H1 (cell line): ENCODE results near the gene ARHGAP42. TPM values are rescaled to one million over a fixed set of nuclear protein-coding genes. Genes with fewer than 3 reads are reported as not detected.

Experiments used
- CTCF ChIA-PET: fragments of 300-600 bp; sonication (Branson Sonifier 250); formaldehyde crosslinking; loops from one replicate; lab custom pipeline; 2021; ENCODE audit not compliant: partially characterized antibody; lab: Charles Lee
- POLR2A ChIA-PET: fragments of 300-600 bp; sonication (Branson Sonifier 250); formaldehyde crosslinking; loops from one replicate; lab custom pipeline; 2021; ENCODE audit warnings: inconsistent platforms; ENCODE audit not compliant: partially characterized antibody; lab: Charles Lee
- DNase-seq, 2 experiments: peaks; one replicate each; pipeline versions ENCODE4 v3.0.0 to v3.0.0-alpha.2; 2010 to 2022; ENCODE audit warnings: low spot score in 2 of 2, low read depth in 1 of 2, mixed read lengths in 1 of 2
- FAIRE-seq: peaks from 2 replicates; lab custom pipeline; 2011; peaks lifted over from hg19 to GRCh38; lab: Jason Lieb, UNC
- H2AFZ ChIP-seq: 2 replicates; pipeline ENCODE4 v1.8.1; 2012; ENCODE audit warnings: low read length, inconsistent platforms
- H2AK5ac ChIP-seq: 2 replicates; pipeline ENCODE4 v1.6.1; 2013; ENCODE audit warnings: low read depth, low read length
- H2BK120ac ChIP-seq: replicated peaks from 2 replicates; pipeline ENCODE3; 2013; ENCODE audit warnings: low read depth, low read length, inconsistent platforms
- H2BK12ac ChIP-seq: 2 replicates; pipeline ENCODE4 v1.6.1; 2013; ENCODE audit warnings: low read depth, low read length
- H2BK15ac ChIP-seq: 2 replicates; pipeline ENCODE4 v1.6.1; 2013; ENCODE audit warnings: low read length
- H2BK20ac ChIP-seq: 2 replicates; pipeline ENCODE4 v1.6.1; 2013; ENCODE audit warnings: low read length
- H2BK5ac ChIP-seq: 2 replicates; pipeline ENCODE4 v1.6.1; 2013; ENCODE audit warnings: low read depth, low read length
- H3K14ac ChIP-seq: 2 replicates; pipeline ENCODE4 v1.6.1; 2013; ENCODE audit warnings: inconsistent platforms; ENCODE audit not compliant: insufficient read length
- H3K18ac ChIP-seq: 2 replicates; pipeline ENCODE4 v1.6.1; 2013; ENCODE audit warnings: low read length; ENCODE audit errors: extremely low read depth
- H3K23ac ChIP-seq: 2 replicates; pipeline ENCODE4 v1.6.1; 2013; ENCODE audit warnings: inconsistent platforms; ENCODE audit not compliant: insufficient read length
- H3K23me2 ChIP-seq: 2 replicates; pipeline ENCODE4 v1.6.1; 2013; ENCODE audit warnings: low read depth, low read length
- H3K27ac ChIP-seq: 2 replicates; pipeline ENCODE4 v1.6.1; 2011; ENCODE audit warnings: low read depth, low read length, inconsistent platforms
- H3K27me3 ChIP-seq, 4 experiments: replicated peaks in 1 of 4; 1 replicate in 1 of 4; 2 replicates in 3 of 4; pipeline versions ENCODE4 v1.6.1 to v1.8.1; 2011 to 2013; ENCODE audit warnings: low read length in 3 of 4, mild to moderate bottlenecking in 3 of 4, inconsistent platforms in 2 of 4, mixed read lengths in 2 of 4, moderate library complexity in 1 of 4; ENCODE audit not compliant: control insufficient read depth in 3 of 4, insufficient read depth in 3 of 4; ENCODE audit errors: extremely low read depth in 1 of 4
- H3K36me3 ChIP-seq, 4 experiments: 2 replicates each; pipeline versions ENCODE4 v1.6.1 to v1.8.1; 2011 to 2013; ENCODE audit warnings: mild to moderate bottlenecking in 4 of 4, low read length in 3 of 4, moderate library complexity in 2 of 4, control low read depth in 1 of 4, inconsistent platforms in 1 of 4; ENCODE audit not compliant: insufficient read depth in 4 of 4, control insufficient read depth in 2 of 4
- H3K4ac ChIP-seq: replicated peaks from 2 replicates; pipeline ENCODE3; 2013; ENCODE audit warnings: low read length, low read depth, mixed read lengths, inconsistent platforms; ENCODE audit not compliant: insufficient read length
- H3K4me1 ChIP-seq, 4 experiments: replicated peaks in 1 of 4; 1 replicate in 1 of 4; 2 replicates in 3 of 4; pipeline versions ENCODE4 v1.6.1 to v1.8.1; 2011 to 2013; ENCODE audit warnings: low read length in 3 of 4, inconsistent platforms in 2 of 4, mixed read lengths in 1 of 4; ENCODE audit not compliant: insufficient read depth in 4 of 4, control insufficient read depth in 3 of 4
- H3K4me2 ChIP-seq, 2 experiments: 2 replicates each; pipeline versions ENCODE4 v1.6.1 to v1.8.1; 2011 to 2013; ENCODE audit warnings: low read depth in 2 of 2, low read length in 2 of 2, control low read depth in 1 of 2, inconsistent platforms in 1 of 2, mild to moderate bottlenecking in 1 of 2; ENCODE audit not compliant: insufficient read depth in 1 of 2
- H3K4me3 ChIP-seq, 4 experiments: fragments of 200-600, 300-600 bp in 1 of 4; sonication (generic), shearing (Covaris generic), sonication (Bioruptor Twin) in 1 of 4; 2 replicates each; pipeline versions ENCODE4 v1.5.1 to v1.8.1; 2011 to 2016; ENCODE audit warnings: low read length in 4 of 4, low read depth in 3 of 4, control low read depth in 2 of 4, inconsistent platforms in 2 of 4, mild to moderate bottlenecking in 2 of 4, mixed read lengths in 1 of 4, moderate library complexity in 1 of 4; ENCODE audit not compliant: insufficient read depth in 2 of 4; ENCODE audit errors: extremely low read depth in 1 of 4
- H3K56ac ChIP-seq: replicated peaks from 2 replicates; pipeline ENCODE3; 2013; ENCODE audit warnings: low read depth, mild to moderate bottlenecking, mixed read lengths, low read length, inconsistent platforms; ENCODE audit not compliant: insufficient read length
- H3K79me1 ChIP-seq: 2 replicates; pipeline ENCODE4 v1.6.1; 2013; ENCODE audit warnings: low read depth, low read length, control low read depth
- H3K79me2 ChIP-seq, 2 experiments: 2 replicates each; pipeline versions ENCODE4 v1.6.1 to v1.8.1; 2012 to 2013; ENCODE audit warnings: low read length in 2 of 2, mild to moderate bottlenecking in 2 of 2, inconsistent platforms in 1 of 2; ENCODE audit not compliant: insufficient read depth in 2 of 2, control insufficient read depth in 1 of 2
- H3K9ac ChIP-seq, 4 experiments: replicated peaks in 1 of 4; 1 replicate in 1 of 4; 2 replicates in 3 of 4; pipeline versions ENCODE4 v1.6.1 to v1.8.1; 2011 to 2013; ENCODE audit warnings: low read depth in 3 of 4, low read length in 3 of 4, control low read depth in 2 of 4, mild to moderate bottlenecking in 2 of 4, moderate library complexity in 2 of 4, inconsistent platforms in 1 of 4; ENCODE audit errors: extremely low read depth in 1 of 4
- H3K9me3 ChIP-seq, 2 experiments: 2 replicates each; pipeline versions ENCODE4 v1.6.1 to v1.8.1; 2012 to 2013; ENCODE audit warnings: mild to moderate bottlenecking in 2 of 2, moderate library complexity in 2 of 2, control low read depth in 1 of 2, inconsistent platforms in 1 of 2, low read depth in 1 of 2, low read length in 1 of 2, mixed read lengths in 1 of 2; ENCODE audit not compliant: insufficient read depth in 2 of 2
- H4K20me1 ChIP-seq, 2 experiments: replicated peaks in 1 of 2; 2 replicates each; pipeline versions ENCODE3 to v1.8.1; 2011 to 2013; ENCODE audit warnings: inconsistent platforms in 2 of 2, low read length in 2 of 2, mild to moderate bottlenecking in 1 of 2; ENCODE audit not compliant: insufficient read depth in 2 of 2, control insufficient read depth in 1 of 2
- H4K5ac ChIP-seq: 2 replicates; pipeline ENCODE4 v1.6.1; 2013; ENCODE audit warnings: low read length, low read depth, mixed read lengths, inconsistent platforms; ENCODE audit not compliant: insufficient read length
- H4K8ac ChIP-seq: 2 replicates; pipeline ENCODE4 v1.8.0; 2013; ENCODE audit warnings: mild to moderate bottlenecking, moderate library complexity, low read length, inconsistent platforms; ENCODE audit not compliant: insufficient read depth; ENCODE audit errors: extremely low read depth
- H4K91ac ChIP-seq: replicated peaks from 2 replicates; pipeline ENCODE3; 2013; ENCODE audit warnings: low read length, mixed read lengths, inconsistent platforms; ENCODE audit not compliant: insufficient read length
- FOSL1 ChIP-seq: IDR thresholded peaks from 2 replicates; pipeline ENCODE4 v1.6.1; 2011; ENCODE audit warnings: mild to moderate bottlenecking, low read depth, low read length, moderate library complexity; ENCODE audit not compliant: insufficient read depth
- SIX5 ChIP-seq: IDR thresholded peaks from 2 replicates; pipeline ENCODE4 v1.6.1; 2011; ENCODE audit warnings: mild to moderate bottlenecking, low read depth, low read length
- TEAD4 ChIP-seq: IDR thresholded peaks from 2 replicates; pipeline ENCODE4 v1.6.1; 2012; ENCODE audit warnings: low read depth, low read length, inconsistent platforms, mixed read lengths
- WGBS, 2 experiments: shearing (Covaris generic) in 1 of 2; methylation state at CpG; one replicate each; pipeline versions ENCODE4 v1.1.6 to v1.1.7; 2013 to 2015; ENCODE audit warnings: low lambda C conversion rate in 2 of 2, mixed read lengths in 2 of 2, inconsistent platforms in 1 of 2, low coverage in 1 of 2, missing lambda C conversion rate in 1 of 2; ENCODE audit not compliant: insufficient replicate concordance in 2 of 2, insufficient coverage in 1 of 2, insufficient read length in 1 of 2; ENCODE audit errors: extremely low coverage in 1 of 2, missing lambda C conversion rate in 1 of 2; 5-methylcytosine and 5-hydroxymethylcytosine counted together
- polyA plus RNA-seq, 7 experiments: library from polyadenylated mRNA; depleted of rRNA in 3 of 7; stranded (reverse) in 5 of 7; unstranded in 2 of 7; fragments of >200 nt in 5 of 7; fragments of 200-250 nt in 2 of 7; gene quantifications; 1 replicate in 5 of 7; 2 replicates in 1 of 7; 4 replicates in 1 of 7; pipeline versions ENCODE4 v1.2.1 to v1.2.3, GENCODE V29; 2011 to 2013; ENCODE audit warnings: missing spikeins in 2 of 7, mixed read lengths in 2 of 7
- total RNA-seq: library from RNA; stranded (reverse); fragmentation: NEBNext Ultra II Directional; extraction: Animal tissue kit (Norgen Biotek cat#: 25700); gene quantifications from 2 replicates; pipeline ENCODE4 v1.2.1, GENCODE V29; 2021

The ARHGAP42 gene
- total and polyA plus RNA-seq, 2 of the 8 experiments (the other 6 are each of a cell fraction or from before 2014, with no cell fraction given): 22.2 to 33.5 TPM

DNA sequence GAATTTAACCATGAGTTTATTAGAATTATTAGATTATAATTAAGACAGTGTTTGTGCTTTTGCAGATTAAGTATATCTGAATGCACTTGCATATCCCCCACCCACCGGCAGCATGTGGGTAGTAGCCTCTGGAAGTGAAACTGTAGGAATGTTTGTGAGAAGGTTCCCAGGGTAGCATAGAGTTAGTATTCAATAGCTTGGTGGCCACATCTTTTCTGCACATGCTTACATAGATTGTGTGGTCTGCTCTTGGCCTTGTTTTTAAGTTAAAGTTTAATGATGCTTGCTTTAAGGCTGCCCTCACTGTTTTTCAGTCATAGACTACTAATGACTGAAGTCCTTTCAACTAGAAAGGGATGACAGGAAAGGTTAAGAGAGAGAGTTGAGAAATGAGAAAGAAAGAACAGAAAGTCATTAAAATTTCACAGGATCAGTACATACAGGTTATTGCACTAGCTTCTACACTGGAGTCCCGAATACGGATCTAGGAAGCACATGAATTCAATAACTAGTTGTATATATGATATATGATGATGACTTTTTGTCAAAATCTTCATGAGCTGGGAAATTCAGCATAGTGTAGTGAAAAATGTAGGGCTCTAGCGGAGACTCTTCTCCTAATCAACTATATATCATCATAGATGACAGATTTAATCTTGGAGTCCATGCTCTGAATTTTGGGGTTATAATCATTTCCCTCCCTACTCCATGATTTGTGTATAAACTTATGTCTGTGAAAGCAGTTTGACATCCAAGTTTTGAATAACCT lies 137.1 kb downstream of the ARHGAP42 start:
- Histone ChIP-seq H3K27ac (no peak overlapping the region), H3K9me3 (no peaks in the 10 kb centered on the region), H2BK12ac (no peak overlapping the region), H4K20me1 (no peaks in the 10 kb centered on the region), H3K56ac (no peak overlapping the region), H2BK15ac (no peak overlapping the region)
- WGBS, 2 experiments: 79% methylated on average over 4 of the region's 4 CpGs; no CpG with 5 or more reads in 1 of the 2 experiments
- TF ChIP-seq TEAD4 (peak; percentile 28; the same call in 1 of the 2 replicates), FOSL1 (no peak), SIX5 (no peak)
- TF ChIP-seq, all 59 proteins: peak for 1
- peaks cover 4 to 20% (median 17%) of the 10 kb centered on the region in 4 experiments; a peak in 6 of 7 replicates for H3K4me1 ChIP-seq
- no peak overlapping the region for H3K23ac ChIP-seq
- H3K27me3 ChIP-seq: peaks cover 0 to 2% (median 0%) of the 10 kb centered on the region in 4 experiments; a peak in 1 of 7 replicates
- H3K9ac ChIP-seq: 0 out of 7 replicates have a peak overlapping the region, but pooled peaks of 1 of the 4 experiments have one; percentile 30
- DNase-seq (no peak), FAIRE-seq (no peak)
- H3K23me2 ChIP-seq: no peaks in the 10 kb centered on the region
- H3K36me3 ChIP-seq: no peaks in the 10 kb centered on the region
- H4K91ac ChIP-seq: peak overlapping the region; percentile 14
- H4K8ac ChIP-seq: no peak overlapping the region
- peaks cover 0 to 35% of the 10 kb centered on the region in 2 experiments; a peak in 2 of 4 replicates for H3K79me2 ChIP-seq
- H2AFZ ChIP-seq: no peak overlapping the region
- no peak overlapping the region for H4K5ac ChIP-seq
- no peak overlapping the region for H3K4ac ChIP-seq
- H3K4me3 ChIP-seq: no peak overlapping the region
- POLR2A ChIA-PET: no interaction called here
- H2BK120ac ChIP-seq: no peak overlapping the region
- CTCF ChIA-PET: interaction anchor here (0.6 to 2.6 kb wide), 7 partner anchors 9 to 177 kb away, joined by 3 to 9 read pairs (median 5); no protein-coding TSS in a partner anchor
- H3K14ac ChIP-seq: no peak overlapping the region
- no peak overlapping the region for H2AK5ac ChIP-seq
- no peak overlapping the region for H3K18ac ChIP-seq
- H2BK20ac ChIP-seq: no peak overlapping the region
- H3K4me2 ChIP-seq: no peak overlapping the region
- no peak overlapping the region for H2BK5ac ChIP-seq
- no peaks in the 10 kb centered on the region; the same call in 1 of the 2 replicates for H3K79me1 ChIP-seq
